SK-N-SH (cell line): ENCODE measurements around the gene LHX4. TPM values are rescaled to one million over a fixed set of nuclear protein-coding genes. Genes with fewer than 3 reads are reported as not detected.

Source experiments
- CTCF ChIA-PET: fragments of 300-600, 350-600 bp; formaldehyde crosslinking; extraction: SDS; loops from one replicate; lab custom pipeline; 2021; lab: Yijun Ruan, JAX
- POLR2A ChIA-PET: fragments of 350-600 bp; sonication (Branson Sonifier 250); formaldehyde crosslinking; extraction: SDS; loops from one replicate; lab custom pipeline; 2020; ENCODE audit warnings: antibody characterized with exemption, inconsistent platforms; lab: Yijun Ruan, JAX
- DNase-seq: peaks from one replicate; pipeline ENCODE4 v3.0.0; 2012
- H2AFZ ChIP-seq: fragments of 200-600 bp; sonication (generic); 2 replicates; pipeline ENCODE4 v1.8.1; 2016; ENCODE audit warnings: antibody characterized with exemption, mild to moderate bottlenecking, low read depth
- H3F3A ChIP-seq: fragments of 200-600 bp; sonication (generic); replicated peaks from 2 replicates; pipeline ENCODE3; 2016; ENCODE audit warnings: antibody characterized with exemption, mild to moderate bottlenecking; ENCODE audit not compliant: insufficient read depth
- H3K27ac ChIP-seq, 2 experiments: fragments of 200-500 bp in 1 of 2; fragments of 200-600 bp in 1 of 2; sonication (Bioruptor generic) in 1 of 2; sonication (generic), shearing (Covaris generic) in 1 of 2; 2 replicates each; pipeline versions ENCODE4 v1.5.1 to v1.6.1; 2014 to 2016; ENCODE audit warnings: low read depth in 2 of 2, inconsistent platforms in 1 of 2, low read length in 1 of 2, mild to moderate bottlenecking in 1 of 2, mixed read lengths in 1 of 2
- H3K27me3 ChIP-seq: fragments of 200-600 bp; sonication (generic), shearing (Covaris generic); 2 replicates; pipeline ENCODE4 v1.6.1; 2016; ENCODE audit warnings: mixed run types; ENCODE audit not compliant: insufficient read depth
- H3K36me3 ChIP-seq, 2 experiments: fragments of 200-500 bp in 1 of 2; fragments of 200-600 bp in 1 of 2; sonication (Bioruptor generic) in 1 of 2; sonication (generic) in 1 of 2; replicated peaks in 1 of 2; 2 replicates each; pipeline versions ENCODE3 to v1.5.1; 2014 to 2016; ENCODE audit warnings: low read length in 1 of 2, mild to moderate bottlenecking in 1 of 2; ENCODE audit not compliant: insufficient read depth in 2 of 2, control insufficient read depth in 1 of 2
- H3K4me1 ChIP-seq, 2 experiments: fragments of 200-500 bp in 1 of 2; fragments of 200-600 bp in 1 of 2; sonication (Bioruptor generic) in 1 of 2; sonication (generic), shearing (Covaris generic) in 1 of 2; 2 replicates each; pipeline versions ENCODE4 v1.5.1 to v1.6.1; 2014 to 2016; ENCODE audit warnings: low read depth in 1 of 2, low read length in 1 of 2, mixed run types in 1 of 2; ENCODE audit not compliant: insufficient read depth in 2 of 2, control insufficient read depth in 1 of 2
- H3K4me2 ChIP-seq: fragments of 200-600 bp; sonication (generic), shearing (Covaris generic); 2 replicates; pipeline ENCODE4 v1.6.1; 2017; ENCODE audit warnings: mixed run types
- H3K4me3 ChIP-seq, 2 experiments: fragments of 200-500 bp in 1 of 2; fragments of 200-600 bp in 1 of 2; sonication (Bioruptor generic) in 1 of 2; sonication (generic), shearing (Covaris generic) in 1 of 2; 2 replicates each; pipeline versions ENCODE4 v1.5.1 to v1.8.1; 2014 to 2016; ENCODE audit warnings: low read depth in 2 of 2, inconsistent platforms in 1 of 2, low read length in 1 of 2, mild to moderate bottlenecking in 1 of 2, mixed read lengths in 1 of 2, moderate library complexity in 1 of 2
- H3K79me2 ChIP-seq: fragments of 200-600 bp; sonication (generic); 2 replicates; pipeline ENCODE4 v1.8.1; 2017; ENCODE audit warnings: mild to moderate bottlenecking; ENCODE audit not compliant: insufficient read depth
- H3K9ac ChIP-seq: fragments of 200-600 bp; sonication (generic); 2 replicates; pipeline ENCODE4 v1.6.1; 2017; ENCODE audit warnings: mixed run types
- H3K9me2 ChIP-seq: fragments of 200-600 bp; sonication (generic); 2 replicates; pipeline ENCODE4 v1.6.1; 2017; ENCODE audit warnings: mixed run types
- H3K9me3 ChIP-seq: fragments of 200-600 bp; sonication (generic); 2 replicates; pipeline ENCODE4 v1.6.1; 2017; ENCODE audit warnings: mixed run types, mild to moderate bottlenecking, moderate library complexity
- H4K20me1 ChIP-seq: fragments of 200-600 bp; sonication (generic); 2 replicates; pipeline ENCODE4 v1.6.1; 2017; ENCODE audit warnings: mild to moderate bottlenecking, mixed run types; ENCODE audit not compliant: insufficient read depth
- CHD2 ChIP-seq: fragments of 150-350 bp; IDR thresholded peaks from 2 replicates; pipeline ENCODE4 v1.6.1; 2018; ENCODE audit warnings: low read length; ENCODE audit not compliant: partially characterized antibody
- EP300 ChIP-seq, 2 experiments: IDR thresholded peaks; 2 replicates each; pipeline versions ENCODE4 v1.4.0 to v1.6.1; 2012; ENCODE audit warnings: borderline replicate concordance in 1 of 2, low read depth in 1 of 2, low read length in 1 of 2
- FOSL2 ChIP-seq: IDR thresholded peaks from 2 replicates; pipeline ENCODE4 v1.4.0; 2012; ENCODE audit warnings: low read depth, mild to moderate bottlenecking, moderate library complexity, borderline replicate concordance
- FOXJ3 ChIP-seq: sonication (generic); formaldehyde crosslinking; IDR thresholded peaks from 2 replicates; pipeline ENCODE4 v1.5.1; 2020; ENCODE audit warnings: mild to moderate bottlenecking, missing genetic modification reagents
- FOXM1 ChIP-seq: IDR thresholded peaks from 2 replicates; pipeline ENCODE4 v1.4.0; 2012; ENCODE audit warnings: low read depth, mild to moderate bottlenecking
- GABPA ChIP-seq: IDR thresholded peaks from 2 replicates; pipeline ENCODE4 v1.4.0; 2012; ENCODE audit warnings: low read depth, mild to moderate bottlenecking
- IRF3 ChIP-seq: fragments of 150-350 bp; IDR thresholded peaks from 2 replicates; pipeline ENCODE4 v1.6.1; 2016; ENCODE audit warnings: mild to moderate bottlenecking, low read depth, low read length
- MEF2A ChIP-seq: IDR thresholded peaks from 2 replicates; pipeline ENCODE4 v1.4.0; 2012; ENCODE audit warnings: low read depth, borderline replicate concordance
- NFIC ChIP-seq: IDR thresholded peaks from 2 replicates; pipeline ENCODE4 v1.4.0; 2012; ENCODE audit warnings: borderline replicate concordance
- RFX5 ChIP-seq: IDR thresholded peaks from 2 replicates; pipeline ENCODE4 v1.6.1; 2012; ENCODE audit warnings: mild to moderate bottlenecking, improper control_type of control experiment, low read length
- SMC3 ChIP-seq: IDR thresholded peaks from 2 replicates; pipeline ENCODE4 v1.6.1; 2012; ENCODE audit warnings: low read depth, low read length, improper control_type of control experiment
- TCF12 ChIP-seq: IDR thresholded peaks from 2 replicates; pipeline ENCODE4 v1.4.0; 2012
- YY1 ChIP-seq: IDR thresholded peaks from 2 replicates; pipeline ENCODE4 v1.4.0; 2012; ENCODE audit warnings: low read depth, mild to moderate bottlenecking
- ZBTB33 ChIP-seq: IDR thresholded peaks from 2 replicates; pipeline ENCODE4 v1.4.0; 2012; ENCODE audit warnings: low read depth, borderline replicate concordance
- WGBS: methylation state at CpG from one replicate; pipeline ENCODE4 v1.1.6; 2017; ENCODE audit warnings: low lambda C conversion rate; 5-methylcytosine and 5-hydroxymethylcytosine counted together
- polyA plus RNA-seq, 3 experiments: library from polyadenylated mRNA; depleted of rRNA; stranded (reverse); fragments of >200 nt; gene quantifications; 2 replicates each; pipeline ENCODE4 v1.2.3, GENCODE V29; 2012
- TF ChIP-seq, protein P1 (sequence below): IDR thresholded peaks from 2 replicates; pipeline ENCODE4 v1.4.0; 2012; ENCODE audit warnings: low read depth, borderline replicate concordance

The LHX4 gene
- polyA plus RNA-seq, 1 of the 3 experiments (the other 2 are of a cell fraction), result not detected

- ChIA-PET POLR2A (no interaction called here), CTCF (interaction anchor here (0.8 to 4.2 kb wide), 30 partner anchors 8 to 261 kb away, joined by 3 to 58 read pairs (median 4); partner anchors contain the start of gene LHX4)
- 50% methylated on average over 5 of the region's 31 CpGs for WGBS
- DNase-seq, result no peak
- Histone ChIP-seq H3F3A (no peaks in the 10 kb centered on the region), H3K9me3 (no peaks in the 10 kb centered on the region), H3K79me2 (no peaks in the 10 kb centered on the region), H3K4me3 (no peak overlapping the region), H3K27me3 (no peaks in the 10 kb centered on the region), H3K9me2 (no peaks in the 10 kb centered on the region), H2AFZ (no peak overlapping the region), H3K4me2 (no peak overlapping the region), H3K4me1 (no peaks in the 10 kb centered on the region), H4K20me1 (no peaks in the 10 kb centered on the region), H3K36me3 (no peaks in the 10 kb centered on the region), H3K27ac (no peak overlapping the region), H3K9ac (no peak overlapping the region)
- TF ChIP-seq NFIC (no peak), FOSL2 (no peak), FOXM1 (no peak), TCF12 (no peak), YY1 (no peak), GABPA (no peak), ZBTB33 (no peak), RFX5 (no peak), MEF2A (no peak), CHD2 (no peak)
- TF ChIP-seq, protein P1, sequence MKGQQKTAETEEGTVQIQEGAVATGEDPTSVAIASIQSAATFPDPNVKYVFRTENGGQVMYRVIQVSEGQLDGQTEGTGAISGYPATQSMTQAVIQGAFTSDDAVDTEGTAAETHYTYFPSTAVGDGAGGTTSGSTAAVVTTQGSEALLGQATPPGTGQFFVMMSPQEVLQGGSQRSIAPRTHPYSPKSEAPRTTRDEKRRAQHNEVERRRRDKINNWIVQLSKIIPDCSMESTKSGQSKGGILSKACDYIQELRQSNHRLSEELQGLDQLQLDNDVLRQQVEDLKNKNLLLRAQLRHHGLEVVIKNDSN, result no peak
These were observed 23.8 kb downstream of the LHX4 start for GRCh38 chr1:180253585-180254495.

GRCh38 chr1:180254496-180254819, 24.4 kb downstream of the LHX4 start:
- H3K36me3 ChIP-seq, result no peaks in the 10 kb centered on the region
- WGBS, result 81% methylated on average over 6 of the region's 9 CpGs
- H3K4me3 ChIP-seq, result no peak overlapping the region
- H3K79me2 ChIP-seq, result no peaks in the 10 kb centered on the region
- no peaks in the 10 kb centered on the region for H3K27me3 ChIP-seq
- H3K9ac ChIP-seq, result no peak overlapping the region
- H3K27ac ChIP-seq, result no peak overlapping the region
- ChIA-PET CTCF (interaction anchor here (1.9 to 4.2 kb wide), 5 partner anchors 16 to 228 kb away, joined by 10 to 58 read pairs (median 21); no protein-coding TSS in a partner anchor), POLR2A (no interaction called here)
- no peaks in the 10 kb centered on the region for H3F3A ChIP-seq
- H2AFZ ChIP-seq, result no peak overlapping the region
- H3K9me3 ChIP-seq, result no peaks in the 10 kb centered on the region
- no peak for TF ChIP-seq IRF3
- TF ChIP-seq EP300 (IDR thresholded peaks at IDR 0.05; ENCODE audit: borderline replicate concordance in 1 of 2, low read depth in 1 of 2, low read length in 1 of 2), result no peak
- TF ChIP-seq ZBTB33, result no peak
- no peak for TF ChIP-seq SMC3
- TF ChIP-seq FOXJ3, result no peak
- no peak for TF ChIP-seq CHD2
- DNase-seq, result no peak
- H4K20me1 ChIP-seq, result no peaks in the 10 kb centered on the region
- no peaks in the 10 kb centered on the region for H3K4me1 ChIP-seq
- H3K4me2 ChIP-seq, result no peak overlapping the region
- no peaks in the 10 kb centered on the region for H3K9me2 ChIP-seq
